GM12874 (cell line): ENCODE results near the gene AIFM3.

Experiments used
- CTCF ChIP-seq: IDR thresholded peaks from 2 replicates; pipeline ENCODE4 v1.5.1; 2011; ENCODE audit warnings: low read depth, mild to moderate bottlenecking, control low read depth, low read length, moderate library complexity; ENCODE audit not compliant: insufficient read depth

Gene AIFM3

GRCh38 chr22:21001601-21002325 is 34.7 kb downstream of the AIFM3 start, which contains the start of gene THAP7:
TSS of gene THAP7 (minus strand) at chr22:21002118. CDS start at chr22:21001911, 207 bp downstream.
- no peak for TF ChIP-seq CTCF

- no peak for TF ChIP-seq CTCF
Observed at GRCh38 chr22:21003782-21004181, 36.7 kb downstream of the AIFM3 start.

- no peak for TF ChIP-seq CTCF
Observed at GRCh38 chr22:21009638-21010425, 42.8 kb downstream of the AIFM3 start.

- TF ChIP-seq CTCF = no peak
Observed at GRCh38 chr22:21010426-21011113, 43.5 kb downstream of the AIFM3 start.

- TF ChIP-seq CTCF = no peak
Observed at GRCh38 chr22:21012446-21013407, 45.7 kb downstream of the AIFM3 start.

- TF ChIP-seq CTCF = no peak
Observed at GRCh38 chr22:21013657-21014201, 46.7 kb downstream of the AIFM3 start.
